Epithelial cell of proximal tubule (primary cell): ENCODE data around the gene CTRL. TPM values are rescaled to one million over a fixed set of nuclear protein-coding genes. Genes with fewer than 3 reads are reported as not detected.
"Not testable (repeated sequence)": the region's sequence is repeated elsewhere in the genome, so short reads cannot be mapped to it uniquely, and the experiment has no call there.

ENCODE experiments used
- DNase-seq: peaks from one replicate; pipeline ENCODE4 v3.0.0-alpha.2; 2011; ENCODE audit warnings: low read depth
- H3K4me3 ChIP-seq: 2 replicates; pipeline ENCODE4 v1.5.1; 2011; ENCODE audit warnings: low read depth, mild to moderate bottlenecking, low read length
- CTCF ChIP-seq: conservative IDR thresholded peaks from 2 replicates; pipeline ENCODE4 v1.5.1; 2012; ENCODE audit warnings: low read depth, mild to moderate bottlenecking, low read length
- total RNA-seq: library from RNA; depleted of rRNA; stranded (reverse); fragments of >200 nt; gene quantifications from 2 replicates; pipeline ENCODE4 v1.2.3, GENCODE V29; 2015

Gene CTRL
- total RNA-seq, 1 donor from 2014 or later = 2.1 TPM

GRCh38 chr16:67939507-67940445 is 8.1 kb upstream of the CTRL start:
- no peak for DNase-seq
- no peak for TF ChIP-seq CTCF
- H3K4me3 ChIP-seq = no peak overlapping the region

GRCh38 chr16:67937713-67938112 is 6.1 kb upstream of the CTRL start:
- H3K4me3 ChIP-seq, DNase-seq: not testable (repeated sequence)

GRCh38 chr16:67936880-67937605 is 5.4 kb upstream of the CTRL start:
- TF ChIP-seq CTCF = no peak
- DNase-seq = no peak
- peak overlapping the region; percentile 77 for H3K4me3 ChIP-seq

- no peak for DNase-seq
- TF ChIP-seq CTCF = no peak
These were observed 4.6 kb upstream of the CTRL start, which contains the start of gene PSMB10 for GRCh38 chr16:67936124-67936879. Gene PSMB10 (minus strand): TSS chr16:67936850. CDS start chr16:67936749, 101 bp downstream.

GRCh38 chr16:67935402-67936123 is 3.9 kb upstream of the CTRL start:
- peak; percentile 56 for DNase-seq
- no peak for TF ChIP-seq CTCF
- H3K4me3 ChIP-seq = peak overlapping the region; percentile 77

More at GRCh38 chr16:67936124-67936879, 4.6 kb upstream of the CTRL start, which contains the start of gene PSMB10:
- peak within 1 kb of the TSS; percentile 77 for H3K4me3 ChIP-seq

- DNase-seq = no peak
- no peak for TF ChIP-seq CTCF
- peak overlapping the region; percentile 77 for H3K4me3 ChIP-seq
These were observed 3.4 kb upstream of the CTRL start for GRCh38 chr16:67935101-67935401.
